HEK293T (cell line): Measurements from ENCODE around the gene CTDSP1.

ENCODE experiments used
- CTCF ChIA-PET: fragments of 350-600 bp; formaldehyde crosslinking; extraction: SDS; loops from one replicate; lab custom pipeline; 2021; ENCODE audit warnings: antibody characterized with exemption, inconsistent platforms; lab: Yijun Ruan, JAX
- POLR2A ChIA-PET: fragments of 350-600 bp; formaldehyde crosslinking; extraction: SDS; loops from one replicate; lab custom pipeline; 2020; ENCODE audit warnings: antibody characterized with exemption, inconsistent platforms; lab: Yijun Ruan, JAX
- DNase-seq: peaks from one replicate; pipeline ENCODE4 v3.0.0; 2012; ENCODE audit warnings: mixed read lengths; ENCODE audit errors: extremely low spot score
- ARNT ChIP-seq: fragments of 450-650 bp; IDR thresholded peaks from 2 replicates; pipeline ENCODE4 v1.6.1; 2017; ENCODE audit warnings: mild to moderate bottlenecking
- BHLHE40 ChIP-seq: fragments of 450-650 bp; IDR thresholded peaks from 2 replicates; pipeline ENCODE4 v1.6.1; 2016; ENCODE audit warnings: mild to moderate bottlenecking, moderate library complexity, borderline replicate concordance
- CTBP1 ChIP-seq: fragments of 450-650 bp; IDR thresholded peaks from 2 replicates; pipeline ENCODE4 v1.6.1; 2016; ENCODE audit warnings: borderline replicate concordance
- ELF4 ChIP-seq: fragments of 450-650 bp; IDR thresholded peaks from 2 replicates; pipeline ENCODE4 v1.6.1; 2017; ENCODE audit warnings: antibody characterized with exemption
- FOXA1 ChIP-seq: fragments of 450-650 bp; IDR thresholded peaks from 2 replicates; pipeline ENCODE4 v1.6.1; 2016; ENCODE audit warnings: mild to moderate bottlenecking
- FOXK2 ChIP-seq: fragments of 450-650 bp; IDR thresholded peaks from 2 replicates; pipeline ENCODE4 v1.6.1; 2016; ENCODE audit warnings: mild to moderate bottlenecking
- FOXM1 ChIP-seq: fragments of 450-650 bp; IDR thresholded peaks from 2 replicates; pipeline ENCODE4 v1.6.1; 2017; ENCODE audit warnings: mild to moderate bottlenecking, borderline replicate concordance
- HDGF ChIP-seq: fragments of 450-650 bp; IDR thresholded peaks from 2 replicates; pipeline ENCODE4 v1.6.1; 2017; ENCODE audit warnings: antibody characterized with exemption, borderline replicate concordance
- L3MBTL2 ChIP-seq: fragments of 450-650 bp; conservative IDR thresholded peaks from 2 replicates; pipeline ENCODE4 v1.6.1; 2016; ENCODE audit warnings: mild to moderate bottlenecking
- LEF1 ChIP-seq: fragments of 450-650 bp; IDR thresholded peaks from 2 replicates; pipeline ENCODE4 v1.6.1; 2017; ENCODE audit warnings: mild to moderate bottlenecking, borderline replicate concordance
- NFRKB ChIP-seq: fragments of 450-650 bp; IDR thresholded peaks from 2 replicates; pipeline ENCODE4 v1.6.1; 2016; ENCODE audit warnings: mild to moderate bottlenecking, moderate library complexity
- SP1 ChIP-seq: fragments of 450-650 bp; IDR thresholded peaks from 2 replicates; pipeline ENCODE4 v1.6.1; 2017
- SUZ12 ChIP-seq: fragments of 450-650 bp; IDR thresholded peaks from 2 replicates; pipeline ENCODE4 v1.6.1; 2016; ENCODE audit warnings: mild to moderate bottlenecking
- TARDBP ChIP-seq: fragments of 450-650 bp; IDR thresholded peaks from 2 replicates; pipeline ENCODE4 v1.6.1; 2016
- ZNF384 ChIP-seq: fragments of 450-650 bp; IDR thresholded peaks from 2 replicates; pipeline ENCODE4 v1.6.1; 2016
- TF ChIP-seq, protein P1 (sequence below): fragments of 450-650 bp; IDR thresholded peaks from 2 replicates; pipeline ENCODE4 v1.6.1; 2016

The CTDSP1 gene

DNA sequence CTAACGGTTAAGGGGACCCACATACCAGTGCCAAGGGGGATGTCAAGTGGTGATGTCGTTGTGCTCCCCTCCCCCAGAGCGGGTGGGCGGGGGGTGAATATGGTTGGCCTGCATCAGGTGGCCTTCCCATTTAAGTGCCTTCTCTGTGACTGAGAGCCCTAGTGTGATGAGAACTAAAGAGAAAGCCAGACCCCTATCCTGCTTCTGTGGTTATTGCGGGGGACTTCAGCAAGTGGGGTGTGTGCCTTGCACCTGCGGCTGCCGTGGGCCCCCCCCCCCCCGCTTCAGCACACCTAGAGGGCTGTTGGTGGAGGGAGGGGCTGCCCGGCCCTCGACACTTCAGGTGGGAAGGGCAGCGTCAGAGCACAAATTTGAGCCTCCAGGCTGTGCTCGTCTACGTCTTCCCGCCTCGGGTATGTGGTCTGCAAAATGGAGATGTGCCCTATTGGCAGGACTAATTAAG lies 6.1 kb downstream of the CTDSP1 start:
- CTCF ChIA-PET, result interaction anchor here (1.6 kb wide), 1 partner anchor 10 kb away, joined by 5 read pairs; no protein-coding TSS in a partner anchor
- DNase-seq, result no peak
- POLR2A ChIA-PET, result interaction anchor here (0.9 to 1.8 kb wide), 2 partner anchors 9 to 136 kb away, joined by 4 to 5 read pairs; partner anchors contain the start of genes AAMP and PNKD
- no peak for TF ChIP-seq SP1
- TF ChIP-seq L3MBTL2, result peak; percentile 33; the same call in 1 of the 2 replicates

DNA sequence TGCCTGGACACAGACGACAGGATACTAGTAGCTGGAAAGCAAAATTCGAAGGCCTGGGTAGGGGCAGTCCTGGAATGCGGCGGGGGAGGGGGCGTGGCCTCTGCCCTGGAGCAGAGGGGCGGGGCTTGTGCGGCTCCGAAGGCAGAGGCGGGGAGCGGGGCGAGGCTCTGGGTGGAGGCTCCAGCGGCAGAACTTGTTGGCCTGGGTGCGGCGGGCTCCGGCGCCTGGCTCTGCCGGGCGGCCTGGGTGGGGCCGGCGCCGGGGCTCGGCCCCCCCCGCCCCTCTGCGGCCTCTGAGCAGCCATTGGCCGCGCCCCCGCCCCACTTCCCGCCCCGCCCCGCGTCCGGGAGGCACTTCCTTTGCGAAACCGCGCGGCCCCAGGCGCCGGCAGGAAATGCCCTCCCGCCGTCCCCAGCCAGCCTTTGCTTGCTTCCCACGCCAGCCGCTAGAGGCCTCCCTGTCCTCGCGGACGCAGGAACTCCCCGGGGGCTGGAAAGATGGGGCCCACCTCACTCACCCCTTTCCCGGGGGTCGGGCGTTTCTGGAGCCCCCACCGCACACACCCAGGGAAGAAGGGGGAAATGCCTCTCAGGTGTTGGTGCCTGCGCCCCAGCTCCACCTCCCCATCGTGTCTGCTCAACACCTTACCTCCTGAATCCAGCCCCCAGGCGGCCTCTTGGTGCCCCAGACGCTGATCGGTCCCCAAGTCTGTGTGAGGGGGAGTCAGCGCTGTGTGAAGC lies 6.7 kb downstream of the CTDSP1 start:
- POLR2A ChIA-PET, result interaction anchor here (1.8 kb wide), 1 partner anchor 10 kb away, joined by 5 read pairs; no protein-coding TSS in a partner anchor
- DNase-seq, result peak; percentile 94
- TF ChIP-seq FOXM1 (0 out of 2 replicates have a peak, but pooled peaks have one; percentile 37), LEF1 (no peak)
- CTCF ChIA-PET, result no interaction called here

DNA sequence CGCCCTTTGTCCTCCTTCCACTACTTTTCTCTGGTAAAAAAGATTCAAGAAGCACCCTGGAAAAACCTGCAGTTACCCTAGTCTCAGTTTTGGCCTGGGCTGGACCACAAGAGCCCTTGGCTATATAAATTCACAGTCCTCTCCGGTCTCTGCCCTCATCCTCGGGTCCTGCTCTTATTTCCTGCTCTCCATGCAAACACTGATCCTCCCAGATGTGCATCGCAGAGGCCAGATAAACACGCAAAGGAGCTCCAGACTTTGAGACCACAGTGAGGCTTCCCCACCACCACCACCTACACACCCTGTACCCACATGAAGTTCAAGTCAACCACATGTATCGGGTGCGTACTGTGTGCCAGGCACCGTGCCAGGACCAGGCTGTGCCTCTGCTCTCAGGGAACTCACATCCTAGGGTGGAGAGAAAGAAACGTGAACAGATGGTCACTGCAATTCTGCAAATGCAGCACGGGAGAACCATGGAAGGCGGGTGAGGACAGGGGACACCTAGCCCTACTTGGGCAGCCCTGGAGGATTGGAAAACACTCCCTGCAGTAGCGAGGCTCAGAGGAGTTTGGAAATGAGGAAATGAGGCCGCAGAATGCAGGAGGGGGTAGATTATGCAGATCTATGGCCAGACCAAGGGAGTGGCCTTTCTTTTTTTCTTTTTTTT lies 7.4 kb downstream of the CTDSP1 start:
- TF ChIP-seq SP1 (no peak), FOXA1 (no peak), HDGF (no peak), FOXM1 (no peak), CTBP1 (no peak), BHLHE40 (no peak), LEF1 (no peak), L3MBTL2 (no peak), NFRKB (no peak), ARNT (no peak), SUZ12 (no peak), ELF4 (no peak), ZNF384 (no peak), FOXK2 (no peak), TARDBP (no peak)
- TF ChIP-seq, protein P1, sequence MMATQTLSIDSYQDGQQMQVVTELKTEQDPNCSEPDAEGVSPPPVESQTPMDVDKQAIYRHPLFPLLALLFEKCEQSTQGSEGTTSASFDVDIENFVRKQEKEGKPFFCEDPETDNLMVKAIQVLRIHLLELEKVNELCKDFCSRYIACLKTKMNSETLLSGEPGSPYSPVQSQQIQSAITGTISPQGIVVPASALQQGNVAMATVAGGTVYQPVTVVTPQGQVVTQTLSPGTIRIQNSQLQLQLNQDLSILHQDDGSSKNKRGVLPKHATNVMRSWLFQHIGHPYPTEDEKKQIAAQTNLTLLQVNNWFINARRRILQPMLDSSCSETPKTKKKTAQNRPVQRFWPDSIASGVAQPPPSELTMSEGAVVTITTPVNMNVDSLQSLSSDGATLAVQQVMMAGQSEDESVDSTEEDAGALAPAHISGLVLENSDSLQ, result no peak
- ChIA-PET POLR2A (no interaction called here), CTCF (no interaction called here)
- DNase-seq, result no peak

DNA sequence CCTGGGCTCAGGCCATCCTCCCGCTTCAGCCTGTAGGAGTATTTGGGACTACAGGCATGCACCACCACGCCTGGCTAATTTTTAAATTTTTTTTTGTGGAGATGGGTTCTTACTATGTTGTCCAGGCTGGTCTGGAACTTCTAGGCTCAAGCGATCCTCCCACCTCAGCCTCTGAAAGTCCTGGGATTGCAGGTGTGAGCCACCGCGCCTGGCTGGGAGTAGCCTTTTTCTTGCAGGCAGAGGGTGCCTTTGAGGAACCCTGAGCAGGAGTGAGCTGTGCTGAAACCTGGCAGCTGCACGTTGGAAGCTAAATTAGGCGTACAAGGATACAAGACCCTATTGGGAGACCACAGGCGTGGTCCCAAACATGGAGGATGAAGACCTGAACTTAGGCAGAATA lies 8.0 kb downstream of the CTDSP1 start:
- TF ChIP-seq HDGF, result no peak
- TF ChIP-seq NFRKB, result no peak
- TF ChIP-seq L3MBTL2, result no peak
- TF ChIP-seq CTBP1, result no peak
- TF ChIP-seq BHLHE40, result no peak
- no peak for TF ChIP-seq FOXA1
- TF ChIP-seq FOXM1, result no peak
- TF ChIP-seq SUZ12, result no peak
- TF ChIP-seq, protein P1, result no peak
- no peak for TF ChIP-seq ARNT
- TF ChIP-seq LEF1, result no peak
- no peak for TF ChIP-seq ELF4
- TF ChIP-seq TARDBP, result no peak
- CTCF ChIA-PET, result no interaction called here
- POLR2A ChIA-PET, result no interaction called here
- no peak for DNase-seq

DNA sequence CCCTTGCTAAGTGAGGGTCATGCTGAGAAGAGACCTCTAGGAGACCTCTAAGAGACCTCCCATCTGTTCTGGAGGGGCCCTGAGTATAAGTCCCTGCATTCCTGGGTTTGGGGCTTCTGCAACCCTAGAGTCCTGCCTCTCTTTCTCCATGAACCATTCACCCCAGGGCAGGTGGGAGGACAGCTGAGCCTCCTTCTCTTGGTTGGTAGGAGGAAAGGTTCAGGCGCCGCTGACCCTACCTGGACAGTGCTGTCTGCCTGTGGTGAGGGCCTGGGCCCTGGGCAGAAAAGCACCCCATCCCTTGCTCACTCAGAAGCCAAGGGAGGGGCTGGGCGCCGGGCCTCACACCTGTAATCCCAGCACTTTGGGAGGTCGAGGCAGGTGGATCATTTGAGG lies 18.7 kb downstream of the CTDSP1 start:
- no peak for TF ChIP-seq ELF4
- no peak for TF ChIP-seq L3MBTL2
- no peak for TF ChIP-seq ZNF384
- no peak for TF ChIP-seq FOXK2
- no peak for TF ChIP-seq LEF1
- no peak for TF ChIP-seq CTBP1
- TF ChIP-seq FOXM1, result no peak
- TF ChIP-seq HDGF, result no peak
- TF ChIP-seq, protein P1, result no peak
- no peak for TF ChIP-seq NFRKB
- TF ChIP-seq TARDBP, result no peak
- no peak for DNase-seq
- ChIA-PET POLR2A (no interaction called here), CTCF (interaction anchor here (1.0 kb wide), 1 partner anchor 22 kb away, joined by 3 read pairs; no protein-coding TSS in a partner anchor)

DNA sequence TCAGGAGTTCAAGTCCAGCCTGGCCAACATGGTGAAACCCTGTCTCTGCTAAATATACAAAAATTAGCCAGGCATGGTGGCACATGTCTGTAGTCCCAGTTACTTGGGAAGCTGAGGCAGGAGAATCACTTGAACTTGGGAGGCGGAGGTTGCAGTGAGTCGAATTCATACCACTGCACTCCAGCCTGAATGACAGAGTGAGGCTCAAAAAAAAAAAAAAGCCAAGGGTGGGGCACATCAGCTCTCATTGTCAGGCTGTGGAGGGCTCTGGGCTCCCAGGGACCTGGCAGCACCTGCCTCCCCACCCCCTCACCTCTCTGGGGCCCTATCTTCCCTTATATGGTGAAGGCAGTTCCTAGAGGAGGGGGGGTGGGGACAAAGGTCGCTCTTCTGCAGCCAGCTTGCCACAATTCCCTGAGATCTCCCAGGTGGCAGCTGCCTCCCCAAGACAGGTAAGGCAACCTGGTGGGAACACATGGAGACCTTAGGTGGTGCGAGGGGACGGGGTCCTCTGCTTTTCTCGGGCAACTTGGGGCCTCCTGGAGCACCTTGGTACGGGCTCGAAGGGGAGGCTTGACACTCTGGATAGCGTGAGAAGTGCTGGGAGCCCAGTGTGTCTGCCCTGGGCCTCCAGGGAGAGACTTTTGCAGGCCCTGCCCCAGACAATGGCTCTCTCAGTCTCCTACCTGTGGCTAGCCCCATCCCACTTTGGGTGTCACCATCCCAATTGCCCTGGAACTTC lies 19.2 kb downstream of the CTDSP1 start, which contains the start of gene VIL1:
TSS of gene VIL1 (plus strand) at position 407 of the 742 bp plus-strand sequence. CDS start 4,656 bp downstream, outside the sequence.
- DNase-seq, result no peak
- CTCF ChIA-PET, result interaction anchor here (1.0 kb wide), 1 partner anchor 23 kb away, joined by 3 read pairs; no protein-coding TSS in a partner anchor
- POLR2A ChIA-PET, result no interaction called here
- no peak for TF ChIP-seq FOXK2
- TF ChIP-seq L3MBTL2, result no peak
